HepG2 (cell line): ENCODE data around the gene ZDHHC8. TPM values are rescaled to one million over a fixed set of nuclear protein-coding genes. Genes with fewer than 3 reads are reported as not detected.

Source experiments
- ATAC-seq: fragments of 200-7000 bp; cut with Tn5 transposase; 3 replicates; pipeline ENCODE4 v1.9.1; 2020; ENCODE audit warnings: mild to moderate bottlenecking, moderate library complexity
- BruUV-seq: library from RNA; stranded (reverse); fragments of 400-500 nt; replicated peaks from 2 replicates; lab custom pipeline; 2021; lab: Mats Ljungman, UMichigan
- CTCF ChIA-PET: fragments of 300-600 bp; formaldehyde crosslinking; extraction: SDS; loops from one replicate; lab custom pipeline; 2021; ENCODE audit warnings: low total read pairs, inconsistent platforms, low intra/inter-chr PET ratio; lab: Yijun Ruan, JAX
- POLR2A ChIA-PET: fragments of 350-600 bp; sonication (Branson Sonifier 250); formaldehyde crosslinking; loops from one replicate; lab custom pipeline; 2020; ENCODE audit warnings: antibody characterized with exemption, inconsistent platforms; lab: Yijun Ruan, JAX
- DNase-seq: peaks from one replicate; pipeline ENCODE4 v3.0.0-alpha.2; 2015; ENCODE audit warnings: low spot score
- FAIRE-seq: peaks from 3 replicates; lab custom pipeline; 2011; peaks lifted over from hg19 to GRCh38; lab: Jason Lieb, UNC
- H2AFZ ChIP-seq: one replicate; pipeline ENCODE4 v1.6.1; 2011; ENCODE audit warnings: low read length, inconsistent platforms
- H3K27ac ChIP-seq: fragments of 300-600 bp; 3 replicates; pipeline ENCODE4 v1.8.0; 2011; ENCODE audit warnings: mixed run types, mild to moderate bottlenecking, mixed read lengths, low read length, inconsistent platforms; ENCODE audit not compliant: insufficient read depth; ENCODE audit errors: extremely low read length
- H3K27me3 ChIP-seq, 2 experiments: fragments of 200-600 bp in 1 of 2; 2 replicates in 1 of 2; 3 replicates in 1 of 2; pipeline versions ENCODE4 v1.6.0 to v1.8.0; 2011; ENCODE audit warnings: low read length in 2 of 2, mild to moderate bottlenecking in 2 of 2, moderate library complexity in 2 of 2, inconsistent platforms in 1 of 2; ENCODE audit not compliant: insufficient read depth in 2 of 2, control insufficient read depth in 1 of 2
- H3K36me3 ChIP-seq, 2 experiments: fragments of 200-600 bp in 1 of 2; replicated peaks in 1 of 2; 2 replicates in 1 of 2; 3 replicates in 1 of 2; pipeline versions ENCODE4 v1.5.1 to v1.8.0; 2011; ENCODE audit warnings: low read length in 2 of 2, inconsistent platforms in 1 of 2; ENCODE audit not compliant: insufficient read depth in 2 of 2, control insufficient read depth in 1 of 2
- H3K4me1 ChIP-seq: 2 replicates; pipeline ENCODE4 v1.5.1; 2012; ENCODE audit warnings: low read length, inconsistent platforms; ENCODE audit not compliant: insufficient read depth
- H3K4me2 ChIP-seq: 2 replicates; pipeline ENCODE4 v1.6.0; 2011; ENCODE audit warnings: low read depth, low read length, inconsistent platforms
- H3K4me3 ChIP-seq, 3 experiments: fragments of 200-600 bp in 1 of 3; sonication (generic), shearing (Covaris generic) in 1 of 3; replicated peaks in 1 of 3; 2 replicates each; pipeline ENCODE4 v1.5.1; 2011 to 2016; ENCODE audit warnings: low read length in 3 of 3, inconsistent platforms in 2 of 3, low read depth in 2 of 3, mild to moderate bottlenecking in 2 of 3, control low read depth in 1 of 3, mixed read lengths in 1 of 3; ENCODE audit not compliant: insufficient read depth in 1 of 3
- H3K79me2 ChIP-seq: one replicate; pipeline ENCODE4 v1.6.1; 2011; ENCODE audit warnings: low read length, inconsistent platforms; ENCODE audit not compliant: insufficient read depth
- H3K9ac ChIP-seq: 2 replicates; pipeline ENCODE4 v1.6.0; 2011; ENCODE audit warnings: mild to moderate bottlenecking, low read depth, low read length, inconsistent platforms; ENCODE audit not compliant: insufficient read depth
- H3K9me3 ChIP-seq: 2 replicates; pipeline ENCODE4 v1.5.1; 2012; ENCODE audit warnings: mild to moderate bottlenecking, low read length
- H4K20me1 ChIP-seq: 2 replicates; pipeline ENCODE4 v1.6.0; 2011; ENCODE audit warnings: inconsistent platforms, mild to moderate bottlenecking, low read length, moderate library complexity; ENCODE audit not compliant: insufficient read depth
- CSRNP2 ChIP-seq: sonication (generic); formaldehyde crosslinking; conservative IDR thresholded peaks from 2 replicates; pipeline ENCODE4 v1.8.0; 2022; ENCODE audit warnings: low read depth, missing genetic modification reagents
- KDM3A ChIP-seq: IDR thresholded peaks from 2 replicates; pipeline ENCODE4 v1.6.1; 2018; ENCODE audit warnings: low read depth, missing compliant biosample characterization
- SKI ChIP-seq: fragments of 450-650 bp; IDR thresholded peaks from one replicate; pipeline ENCODE4 v1.6.1; 2018; ENCODE audit warnings: mild to moderate bottlenecking; ENCODE audit not compliant: partially characterized antibody
- ZNF839 ChIP-seq: sonication (generic); formaldehyde crosslinking; IDR thresholded peaks from 2 replicates; pipeline ENCODE4 v1.4.0; 2020; ENCODE audit warnings: missing genetic modification reagents, mild to moderate bottlenecking, borderline replicate concordance
- WGBS: methylation state at CpG from one replicate; pipeline ENCODE4 v1.1.6; 2017; ENCODE audit warnings: low lambda C conversion rate; 5-methylcytosine and 5-hydroxymethylcytosine counted together
- in situ Hi-C: cut with HindIII; loops from 2 replicates; pipeline ENCODE4 v1.10.0; 2017; ENCODE audit warnings: low pct_unique_long_range_greater_than_20kb; ENCODE audit not compliant: extremely low pct_ligation_motif_present
- intact Hi-C: fragments of 100-400 bp; cut with micrococcal nuclease; formaldehyde crosslinking; loops from one replicate; pipeline ENCODE4 v1.10.0; 2022; ENCODE audit not compliant: unreplicated experiment
- polyA plus RNA-seq, 8 experiments: library from polyadenylated mRNA; depleted of rRNA in 3 of 8; stranded (reverse) in 7 of 8; unstranded in 1 of 8; fragments of >200 nt; fragmentation: Illumina TruSeq in 4 of 8; extraction: Trizol in 4 of 8; gene quantifications; 2 replicates each; pipeline versions ENCODE4 v1.2.1 to v1.2.3, GENCODE V29; 2011 to 2016; ENCODE audit warnings: low read depth in 4 of 8, missing spikeins in 1 of 8, mixed read lengths in 1 of 8; ENCODE audit not compliant: insufficient read depth in 1 of 8
- total RNA-seq, 5 experiments: library from RNA; depleted of rRNA; stranded (reverse); fragments of >200 nt; fragmentation: Illumina TruSeq; extraction: Trizol; gene quantifications; 2 replicates each; pipeline ENCODE4 v1.2.3, GENCODE V29; 2016; ENCODE audit warnings: low read depth in 1 of 5
- TF ChIP-seq, protein P1 (sequence below): sonication (generic); formaldehyde crosslinking; conservative IDR thresholded peaks from 2 replicates; pipeline ENCODE4 v1.8.1; 2023; ENCODE audit warnings: missing genetic modification reagents

The ZDHHC8 gene
- total and polyA plus RNA-seq, 2 of the 13 experiments (the other 11 are each of a cell fraction or from before 2014, with no cell fraction given), result 7.5 to 21.3 TPM

DNA sequence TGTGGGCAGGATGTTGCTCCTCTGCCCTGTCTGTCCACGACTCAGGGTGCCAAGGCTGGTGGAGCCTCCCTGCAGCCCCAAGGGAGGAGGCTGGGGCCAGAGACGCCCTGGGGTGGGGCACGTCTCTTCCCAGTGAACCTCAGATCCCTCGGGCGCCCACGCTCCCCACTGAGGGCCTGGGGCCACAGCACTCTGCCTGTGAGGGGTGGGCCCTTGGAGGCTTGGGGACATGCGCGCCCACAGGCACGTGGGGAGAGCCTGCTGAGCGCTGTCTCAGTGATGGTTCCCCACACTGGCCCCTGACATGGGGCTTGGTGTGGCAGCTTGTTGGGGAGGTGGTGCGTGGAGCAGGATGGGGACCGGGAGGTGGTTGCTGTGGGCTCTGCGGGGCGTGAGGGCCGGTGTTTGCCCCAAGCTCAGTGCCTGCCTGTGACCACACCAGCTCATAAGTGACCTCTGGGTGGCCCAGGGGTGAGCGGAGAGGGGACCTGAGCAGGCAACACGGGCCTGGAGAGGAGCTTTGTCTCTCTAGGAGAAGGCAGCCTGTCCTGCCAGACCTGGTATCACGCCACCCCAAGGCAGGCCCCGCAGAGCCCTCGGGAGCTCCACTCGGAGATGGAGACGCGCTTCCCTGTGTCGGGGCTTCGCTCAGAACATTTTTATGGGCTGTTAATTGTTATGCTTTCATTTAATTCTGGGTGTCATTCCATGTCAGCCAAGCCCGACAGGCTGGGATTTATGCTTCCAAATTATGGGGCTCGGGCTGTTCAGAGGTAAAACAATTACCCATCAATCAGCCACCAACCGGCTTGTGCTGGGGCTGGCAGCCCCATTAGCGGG lies 46.7 kb downstream of the ZDHHC8 start:
- no peak overlapping the region for H3K9ac ChIP-seq

More for the DNA sequence above, 46.7 kb downstream of the ZDHHC8 start:
- in situ Hi-C loops, result no loop called here
- ChIA-PET CTCF (no interaction called here), POLR2A (no interaction called here)
- intact Hi-C loops, result no loop called here
- no peak for FAIRE-seq
- DNase-seq, result no peak
- Histone ChIP-seq H3K9me3 (no peaks in the 10 kb centered on the region), H4K20me1 (0 out of 2 replicates have a peak, but pooled peaks cover 6% of the 10 kb centered on the region), H3K27me3 (peaks cover 25 to 87% of the 10 kb centered on the region in 2 experiments), H2AFZ (no peak overlapping the region), H3K4me2 (no peak overlapping the region), H3K4me1 (peaks cover 6% of the 10 kb centered on the region; the same call in 1 of the 2 replicates), H3K79me2 (no peaks in the 10 kb centered on the region), H3K27ac (no peak overlapping the region), H3K36me3 (no peaks in the 10 kb centered on the region), H3K4me3 (no peak overlapping the region)
- 26% methylated on average over 14 of the region's 29 CpGs for WGBS
- ATAC-seq, result no peak
- no peak for TF ChIP-seq CSRNP2 (CRISPR knock-in tag)
- TF ChIP-seq, protein P1, sequence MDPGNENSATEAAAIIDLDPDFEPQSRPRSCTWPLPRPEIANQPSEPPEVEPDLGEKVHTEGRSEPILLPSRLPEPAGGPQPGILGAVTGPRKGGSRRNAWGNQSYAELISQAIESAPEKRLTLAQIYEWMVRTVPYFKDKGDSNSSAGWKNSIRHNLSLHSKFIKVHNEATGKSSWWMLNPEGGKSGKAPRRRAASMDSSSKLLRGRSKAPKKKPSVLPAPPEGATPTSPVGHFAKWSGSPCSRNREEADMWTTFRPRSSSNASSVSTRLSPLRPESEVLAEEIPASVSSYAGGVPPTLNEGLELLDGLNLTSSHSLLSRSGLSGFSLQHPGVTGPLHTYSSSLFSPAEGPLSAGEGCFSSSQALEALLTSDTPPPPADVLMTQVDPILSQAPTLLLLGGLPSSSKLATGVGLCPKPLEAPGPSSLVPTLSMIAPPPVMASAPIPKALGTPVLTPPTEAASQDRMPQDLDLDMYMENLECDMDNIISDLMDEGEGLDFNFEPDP (CRISPR knock-in tag), result no peak
- no peak for TF ChIP-seq SKI
- no peak for TF ChIP-seq ZNF839 (CRISPR knock-in tag)
- TF ChIP-seq KDM3A (CRISPR knock-in tag), result no peak
- no TSS peak for BruUV-seq
